NCI-H2107 (cell line): ENCODE measurements around the gene ZCWPW2.

ENCODE experiments used
- DNase-seq: peaks from one replicate; lab custom pipeline; 2025; lab: John Stamatoyannopoulos, UW

Gene ZCWPW2, protein sequence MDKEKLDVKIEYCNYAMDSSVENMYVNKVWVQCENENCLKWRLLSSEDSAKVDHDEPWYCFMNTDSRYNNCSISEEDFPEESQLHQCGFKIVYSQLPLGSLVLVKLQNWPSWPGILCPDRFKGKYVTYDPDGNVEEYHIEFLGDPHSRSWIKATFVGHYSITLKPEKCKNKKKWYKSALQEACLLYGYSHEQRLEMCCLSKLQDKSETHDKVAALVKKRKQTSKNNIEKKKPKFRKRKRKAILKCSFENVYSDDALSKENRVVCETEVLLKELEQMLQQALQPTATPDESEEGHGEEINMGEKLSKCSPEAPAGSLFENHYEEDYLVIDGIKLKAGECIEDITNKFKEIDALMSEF

DNA sequence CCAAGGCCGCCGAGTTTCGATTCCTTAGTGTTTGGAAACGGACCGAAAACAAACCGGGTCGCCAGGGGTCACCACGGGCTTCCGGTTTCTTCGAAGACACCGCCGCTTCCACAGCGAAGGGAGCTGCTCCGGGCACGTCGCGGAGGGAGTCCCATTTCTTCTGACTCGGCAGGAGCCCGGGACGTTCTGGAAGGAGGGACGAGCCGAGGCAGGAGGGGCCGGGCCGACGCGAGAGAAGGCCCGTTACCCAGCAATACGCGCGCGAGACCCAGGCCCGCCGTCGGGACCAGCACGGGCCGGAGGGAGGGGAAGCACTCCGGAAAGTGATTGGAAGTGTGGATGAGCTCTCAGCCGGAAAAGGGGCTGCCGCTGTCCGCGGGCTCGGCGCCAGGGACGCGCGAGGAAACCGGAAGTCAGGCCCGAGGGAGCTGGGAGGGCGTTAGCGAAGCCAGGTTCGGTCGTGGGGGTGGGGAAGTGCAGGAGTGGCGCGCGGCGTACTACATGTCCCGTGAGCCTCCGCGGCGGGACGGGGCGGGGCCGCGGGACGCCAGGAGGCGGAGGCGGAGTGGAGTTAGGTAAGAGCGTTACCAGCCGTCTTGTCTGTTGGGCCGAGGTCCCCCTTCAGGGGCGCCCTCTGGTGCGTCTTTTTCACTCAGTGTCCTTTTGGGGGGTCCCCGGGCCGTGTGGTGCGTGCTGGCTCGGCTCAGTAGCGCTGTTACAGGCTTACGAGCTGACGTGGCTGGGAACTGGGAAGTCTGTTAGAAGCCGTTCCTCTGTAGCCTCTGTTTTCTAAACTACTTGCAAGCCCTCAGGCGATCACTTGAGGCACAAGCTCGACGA, at the start of gene ZCWPW2, which contains the start of gene AZI2:
TSS of gene ZCWPW2 (plus strand) at position 93 of the 840 bp plus-strand sequence. CDS start 64,348 bp downstream, outside the sequence.
TSS of gene AZI2 (minus strand) at position 196 of the 840 bp plus-strand sequence. CDS start 8,207 bp downstream, outside the sequence.
- DNase-seq = peak; percentile 18

DNA sequence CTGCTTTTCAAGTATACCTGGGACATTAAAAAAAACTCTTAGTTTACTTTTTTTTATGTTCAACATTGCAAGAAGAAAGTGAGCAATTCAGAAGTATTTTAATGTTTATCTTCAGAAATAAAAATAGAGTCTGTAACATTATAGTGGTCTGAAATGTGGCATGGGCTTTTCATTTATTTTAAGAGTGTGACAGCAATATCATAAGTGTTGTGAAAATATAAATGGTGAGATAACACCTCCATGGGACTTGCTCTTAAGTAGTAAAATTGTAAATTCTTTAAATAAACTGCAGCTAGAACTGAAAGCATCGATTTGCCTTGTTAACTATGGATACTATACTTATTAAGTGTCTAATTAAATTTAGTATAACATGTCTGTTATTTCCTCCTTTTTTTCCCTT, 48.8 kb upstream of the ZCWPW2 start:
- no peak for DNase-seq

DNA sequence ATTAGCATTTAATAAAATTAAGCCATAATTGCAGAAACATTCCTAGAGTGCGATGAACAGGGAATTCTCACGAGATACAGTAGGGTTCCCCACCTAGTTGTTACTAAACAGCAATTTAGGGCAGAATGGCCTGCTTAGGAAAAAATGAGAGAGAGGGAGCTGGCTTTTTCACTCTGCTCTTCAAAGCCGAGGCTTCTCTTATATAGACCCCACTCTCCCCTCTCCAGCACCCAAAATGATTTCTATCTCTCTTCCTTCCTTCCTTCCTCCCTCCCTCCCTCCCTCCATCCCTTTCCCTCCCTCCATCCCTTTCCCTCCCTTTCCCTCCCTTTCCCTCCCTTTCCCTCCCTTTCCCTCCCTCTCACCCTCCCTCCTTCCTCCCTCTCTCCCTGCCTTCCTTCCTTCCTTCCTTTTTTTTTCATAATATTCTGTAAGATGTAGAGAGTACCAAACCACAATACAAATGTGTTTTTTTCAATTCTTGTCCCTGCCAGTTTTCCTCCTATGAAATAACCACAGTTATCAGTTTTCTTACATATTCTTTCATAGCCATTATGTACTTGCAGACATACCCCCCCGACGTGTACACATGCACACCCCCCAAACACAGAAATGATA, 48.1 kb upstream of the ZCWPW2 start:
- no peak for DNase-seq

DNA sequence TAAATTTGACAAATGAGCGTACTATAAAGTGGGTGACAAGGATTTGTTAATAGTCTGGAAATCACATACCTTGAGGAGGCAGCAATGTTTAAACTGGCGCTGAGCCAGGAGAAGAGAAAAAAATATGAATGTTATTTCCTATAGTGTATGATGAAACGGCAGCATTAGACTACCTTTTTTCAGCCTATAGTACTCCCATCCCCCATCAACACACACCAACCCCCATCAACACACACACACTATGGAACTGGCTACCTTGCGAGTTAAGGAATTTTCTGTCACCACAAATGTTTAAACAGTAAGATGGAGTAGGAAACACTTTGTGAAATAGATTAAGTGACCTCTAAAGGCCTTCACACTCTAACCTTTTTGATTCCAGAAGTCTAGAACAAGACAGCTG, 46.8 kb upstream of the ZCWPW2 start:
- DNase-seq = no peak

DNA sequence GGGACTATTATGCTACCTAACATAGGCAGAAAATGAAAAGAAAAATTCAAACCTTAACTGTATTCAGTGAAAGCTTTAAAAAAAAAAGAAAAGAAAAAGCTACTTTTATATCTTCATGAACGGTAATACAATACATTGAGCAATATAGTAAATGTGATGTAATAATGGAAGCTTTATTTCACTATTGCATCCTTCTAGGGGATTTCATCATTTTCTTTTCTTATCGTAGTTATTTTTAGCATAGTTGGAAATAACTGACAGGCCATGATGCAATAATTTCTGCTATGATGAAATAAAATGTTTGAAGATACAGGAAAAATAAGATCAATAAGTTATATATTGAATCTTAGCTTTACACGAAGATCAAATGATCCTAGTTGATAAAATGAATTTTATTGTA, 40.3 kb upstream of the ZCWPW2 start:
- DNase-seq = no peak

DNA sequence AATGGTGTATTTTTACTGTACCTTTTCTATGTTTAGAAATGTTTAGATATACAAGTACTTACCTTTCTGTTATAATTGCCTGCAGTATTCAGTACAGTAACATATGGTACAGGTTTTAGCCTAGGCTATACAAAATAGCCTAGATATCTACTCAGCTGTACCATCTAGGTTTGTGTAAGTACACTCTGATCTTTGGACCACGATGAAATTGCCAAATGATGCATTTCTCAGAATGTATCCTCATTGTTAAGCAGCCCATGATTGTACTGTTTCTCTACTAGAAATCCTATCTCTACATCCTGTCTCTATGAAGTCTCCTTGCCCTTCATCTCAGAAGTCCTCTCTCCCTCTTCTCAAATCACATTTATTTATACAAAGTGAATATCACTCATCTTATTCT, 32.8 kb upstream of the ZCWPW2 start:
- no peak for DNase-seq

DNA sequence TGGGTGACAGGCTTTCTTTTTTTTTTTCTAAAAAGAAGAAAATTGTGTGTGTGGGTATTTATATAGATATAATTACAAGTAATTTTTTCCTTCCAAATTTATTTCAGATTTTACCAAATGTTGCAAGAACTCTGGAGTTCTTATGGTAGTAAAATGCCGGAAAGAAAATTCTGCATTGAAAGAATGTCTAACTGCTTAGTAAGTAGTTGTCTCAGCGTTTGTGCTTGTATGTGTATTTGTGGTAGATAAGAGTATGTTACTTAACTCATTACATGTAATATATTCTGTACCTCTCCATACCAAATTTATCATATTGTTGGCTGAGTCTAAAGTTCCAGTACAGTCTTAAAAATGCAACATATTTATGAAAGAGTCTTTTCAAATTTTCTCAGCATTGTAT, 32.3 kb upstream of the ZCWPW2 start:
- DNase-seq = no peak

DNA sequence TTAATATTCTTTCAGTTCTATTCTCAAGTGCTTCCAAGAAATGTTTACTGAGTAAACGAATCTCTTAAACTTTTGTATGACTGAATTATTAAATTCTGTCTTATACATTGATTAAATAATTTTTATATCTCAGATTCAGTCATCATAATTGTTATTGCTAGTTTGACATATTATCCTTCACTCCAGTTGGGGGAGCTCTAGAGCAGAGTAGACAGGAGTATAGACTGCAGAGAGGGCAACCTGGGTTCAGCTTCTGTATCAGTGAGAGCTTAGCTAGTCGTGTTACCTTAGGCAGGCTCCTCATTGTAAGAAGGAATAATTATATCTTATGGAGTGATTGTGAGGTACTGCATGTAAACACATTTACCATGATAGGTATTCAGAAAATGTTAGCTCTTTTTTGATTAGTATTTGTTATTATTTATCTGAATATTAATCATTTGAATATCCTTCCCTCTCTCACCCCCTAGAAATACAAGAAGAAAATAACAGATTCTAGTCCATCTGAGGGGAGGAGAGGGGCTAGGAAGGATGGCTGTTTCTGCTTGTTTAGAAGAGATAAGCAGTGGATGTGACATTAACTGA, 31.0 kb upstream of the ZCWPW2 start:
- DNase-seq = no peak

DNA sequence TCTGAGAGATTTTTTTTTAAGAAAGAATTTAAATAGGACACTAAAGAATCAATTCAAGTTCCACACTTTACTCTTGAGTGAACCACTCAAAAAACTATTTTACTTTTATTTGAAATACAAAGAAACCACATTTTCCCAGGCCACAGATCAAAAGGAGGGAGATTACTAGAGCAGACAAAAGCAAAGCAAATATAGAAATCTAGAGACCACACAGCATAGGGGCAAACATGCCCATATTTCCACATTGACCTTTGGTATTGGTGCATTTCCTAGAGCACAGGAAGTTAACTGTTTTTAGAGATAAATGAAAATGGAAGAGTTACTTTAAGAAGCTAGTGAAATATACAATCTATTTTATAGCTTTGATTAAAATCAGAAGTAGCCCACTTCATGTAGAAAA, 27.5 kb upstream of the ZCWPW2 start:
- DNase-seq = no peak

DNA sequence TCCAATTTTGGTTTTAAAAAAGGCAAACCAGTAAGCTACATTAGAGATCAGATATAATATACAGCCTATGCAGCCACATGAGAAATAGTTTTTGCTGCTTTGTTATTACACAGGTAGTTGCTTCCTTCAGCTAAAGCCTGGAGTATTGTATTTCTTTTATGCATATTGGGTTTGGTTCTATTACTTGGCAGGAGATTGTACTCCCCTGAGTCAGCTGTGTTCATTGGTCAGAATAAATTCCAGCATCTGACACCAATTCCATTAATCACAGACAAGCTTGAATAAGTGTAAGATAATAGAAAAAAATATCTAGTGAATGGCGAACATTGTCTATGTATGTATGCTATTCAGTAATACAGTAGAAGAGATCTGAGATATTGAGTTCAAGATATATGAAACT, 26.1 kb upstream of the ZCWPW2 start:
- no peak for DNase-seq

DNA sequence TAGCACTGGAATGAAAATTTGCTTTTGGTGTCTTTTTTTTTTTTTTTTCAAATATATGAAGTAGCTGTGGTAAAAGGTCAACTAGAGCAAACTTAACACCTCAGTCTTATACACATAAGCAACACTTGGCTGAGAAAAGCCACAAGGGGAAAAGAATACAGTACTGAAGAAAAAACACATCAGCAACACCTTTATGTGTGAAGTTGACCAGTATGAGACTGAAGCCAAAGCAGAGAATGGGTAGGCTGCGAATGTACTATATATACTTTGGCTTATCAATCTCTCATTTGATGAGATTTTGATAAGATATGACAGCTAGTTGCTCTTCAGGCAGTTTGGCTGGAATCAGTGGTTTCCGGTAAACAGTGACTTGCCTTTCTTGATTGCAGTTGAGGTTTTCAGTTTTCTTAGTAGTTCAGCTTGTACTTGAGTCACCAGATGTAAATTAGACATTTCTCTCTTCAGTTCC, 22.0 kb upstream of the ZCWPW2 start:
- DNase-seq = no peak

DNA sequence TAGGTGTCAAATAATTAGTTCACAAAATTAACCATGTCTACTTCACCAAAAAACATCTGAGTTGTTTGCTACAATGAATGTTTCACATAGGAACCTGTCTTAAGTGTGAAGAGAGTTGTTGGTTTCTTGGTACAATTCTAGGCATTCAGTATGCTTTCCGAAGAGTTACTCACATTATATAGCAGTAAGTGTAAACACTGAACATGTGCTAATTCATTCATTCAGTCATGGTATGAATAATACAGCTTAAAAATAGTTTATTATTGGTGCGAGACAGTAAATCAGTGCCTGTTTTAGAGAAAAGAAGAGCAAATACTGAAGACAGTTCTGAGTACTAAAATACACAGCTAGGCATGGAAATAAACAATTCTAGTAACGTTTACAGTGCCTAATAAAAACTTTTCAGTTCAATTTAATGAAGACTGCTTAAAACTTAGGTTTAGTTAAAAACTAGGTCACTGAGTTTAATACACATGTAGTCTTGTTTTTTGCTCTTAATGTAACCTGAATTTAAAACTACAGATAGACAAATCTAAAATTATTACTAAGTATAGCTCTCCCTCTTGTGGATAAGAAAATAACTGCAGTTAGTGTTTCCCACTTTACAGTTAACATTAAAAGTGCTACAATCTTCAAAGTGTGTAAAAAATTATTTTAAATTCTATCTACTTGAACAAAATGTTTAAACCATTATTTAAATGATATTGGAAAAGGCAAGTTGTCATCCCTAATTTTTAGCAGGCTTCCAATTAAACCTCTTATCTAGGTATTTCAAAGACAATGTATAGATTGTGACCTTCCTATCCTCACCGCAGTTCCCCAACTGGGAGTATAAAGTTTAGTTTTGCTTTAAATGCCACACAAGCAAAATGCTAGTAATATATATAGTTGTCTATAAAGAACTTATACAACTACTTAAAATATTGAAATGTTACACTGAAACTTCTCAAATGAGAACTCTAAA, 20.1 kb upstream of the ZCWPW2 start:
- no peak for DNase-seq

DNA sequence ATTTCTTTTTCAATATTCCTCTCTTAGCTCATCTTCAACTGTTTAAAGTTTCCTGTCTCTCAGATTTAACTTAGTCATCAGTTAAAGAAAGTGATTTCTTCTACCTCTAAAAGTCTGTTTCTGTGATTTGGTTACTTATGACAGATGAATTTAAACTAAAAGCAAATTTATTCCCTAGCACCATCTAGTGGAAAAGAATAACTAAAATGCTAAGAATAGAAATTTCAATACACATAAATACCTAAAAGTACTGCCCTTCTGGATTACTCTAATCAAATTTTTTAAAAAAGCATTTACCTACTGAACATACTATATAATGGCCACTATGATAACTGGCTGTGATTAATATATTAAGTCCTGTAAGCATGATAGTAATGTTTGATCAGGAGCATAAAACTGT, 14.0 kb upstream of the ZCWPW2 start:
- DNase-seq = no peak

DNA sequence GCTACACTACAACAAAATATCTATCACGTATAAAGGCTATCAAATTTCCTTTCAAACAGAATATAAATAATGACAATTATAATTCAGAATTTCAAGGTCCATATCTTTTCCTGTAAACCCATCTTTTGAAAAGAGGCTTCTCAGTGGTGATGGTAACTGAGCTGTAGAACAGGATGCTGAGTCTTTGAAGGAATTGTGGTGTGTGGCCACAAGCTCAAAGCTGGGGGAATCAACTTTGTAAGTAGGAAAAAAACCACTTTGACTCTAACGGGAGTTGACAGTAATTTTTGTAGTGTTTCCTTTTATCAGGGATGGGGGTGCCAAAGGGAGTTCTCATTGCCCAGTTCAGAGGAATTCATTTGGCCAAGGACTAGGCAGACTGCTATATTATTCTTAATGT, 13.3 kb upstream of the ZCWPW2 start:
- no peak for DNase-seq

DNA sequence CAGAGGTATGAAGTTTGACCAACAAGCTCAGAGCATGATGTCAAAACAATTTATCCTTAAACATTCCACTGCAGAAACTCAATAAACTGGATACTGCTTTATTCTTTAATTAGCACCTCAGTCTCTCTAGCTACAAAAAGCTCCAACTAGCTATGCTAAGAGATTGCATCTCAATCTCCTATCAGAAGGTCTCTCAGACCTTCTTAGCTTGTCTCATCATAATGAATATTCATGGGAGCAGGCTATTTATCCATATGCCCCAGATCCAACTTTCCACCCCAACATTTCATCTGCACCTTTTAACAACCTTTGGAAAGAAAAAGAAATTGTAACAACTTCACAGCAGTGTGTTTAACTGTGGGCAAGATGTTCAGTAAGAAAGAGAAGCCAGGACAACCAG, 11.3 kb upstream of the ZCWPW2 start:
- no peak for DNase-seq

DNA sequence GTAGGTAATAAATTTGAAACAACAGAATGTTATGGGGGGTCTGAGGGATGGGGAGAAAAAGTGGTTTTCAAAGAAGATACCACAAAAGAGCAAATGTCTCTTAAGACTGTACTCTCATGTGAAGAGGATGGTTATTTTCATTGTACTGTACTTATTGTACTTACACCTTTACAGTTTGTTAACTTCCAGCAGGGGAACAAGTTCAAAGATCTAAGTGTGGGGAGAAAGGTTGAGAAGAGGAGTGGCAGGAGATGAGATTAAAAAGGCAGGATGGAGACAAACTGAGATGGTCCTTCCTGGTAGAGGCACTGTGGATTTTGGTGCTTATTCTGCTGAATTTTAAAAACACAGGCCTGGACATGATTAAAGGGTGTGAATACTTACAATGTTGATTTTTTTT, 5.4 kb upstream of the ZCWPW2 start:
- no peak for DNase-seq

DNA sequence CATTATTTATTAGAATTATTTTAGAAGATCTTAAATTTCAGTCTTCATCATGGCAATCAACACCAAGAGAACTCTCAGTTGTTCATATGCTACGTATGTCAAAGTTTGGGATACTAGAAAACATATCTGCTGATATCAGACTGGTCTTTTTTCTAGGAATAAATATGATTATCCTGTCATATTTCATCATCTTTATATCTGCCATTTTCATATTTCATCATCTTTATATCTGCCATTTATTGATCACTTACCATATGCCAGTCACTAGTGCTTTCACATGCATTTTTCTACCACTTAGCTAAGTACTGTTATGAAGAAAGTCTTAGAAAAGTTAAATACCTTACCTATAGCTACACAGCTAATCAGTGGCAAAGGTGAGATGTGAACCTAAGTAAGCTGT, 2.8 kb upstream of the ZCWPW2 start:
- no peak for DNase-seq

DNA sequence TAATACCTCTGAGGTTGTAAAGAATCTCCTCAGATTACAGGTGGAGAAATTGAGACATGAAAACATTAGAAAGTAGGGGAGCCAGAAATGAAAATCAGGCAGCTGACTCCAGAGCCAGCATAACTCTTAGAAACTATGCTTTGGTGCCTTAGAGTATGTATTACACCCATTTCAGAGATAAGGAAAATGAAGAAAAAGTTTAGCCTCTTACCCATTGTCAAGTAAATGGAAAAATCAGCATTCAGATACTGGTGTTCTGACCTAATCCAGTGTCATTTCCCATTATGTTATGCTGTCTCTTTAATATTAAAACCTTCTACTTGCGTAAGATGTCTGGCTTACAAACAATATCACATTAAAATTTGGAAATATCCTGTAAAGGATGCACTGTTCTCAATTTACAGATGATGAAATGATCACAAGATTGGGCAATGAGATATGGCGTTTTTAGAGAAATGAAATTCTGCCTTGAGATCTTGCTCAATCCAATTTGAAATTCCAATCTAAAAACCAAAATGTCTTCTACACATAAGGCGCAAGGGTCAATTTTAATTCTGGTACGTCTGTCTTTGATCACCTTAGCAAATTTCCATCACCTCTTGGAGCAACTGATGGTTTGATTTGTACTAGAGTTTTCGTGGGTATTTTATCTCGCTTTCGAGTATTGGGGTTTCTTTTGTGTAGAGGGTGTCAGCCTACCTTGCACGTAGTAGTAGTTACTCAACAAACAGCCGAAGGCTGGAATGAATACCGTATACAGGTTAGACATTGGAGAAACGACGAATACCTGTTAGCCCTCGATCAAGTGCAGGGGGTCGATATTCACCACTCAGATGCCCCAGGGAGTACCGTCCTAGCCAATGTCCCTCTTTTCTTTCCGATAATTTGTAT, 902 bp upstream of the ZCWPW2 start:
- no peak for DNase-seq

DNA sequence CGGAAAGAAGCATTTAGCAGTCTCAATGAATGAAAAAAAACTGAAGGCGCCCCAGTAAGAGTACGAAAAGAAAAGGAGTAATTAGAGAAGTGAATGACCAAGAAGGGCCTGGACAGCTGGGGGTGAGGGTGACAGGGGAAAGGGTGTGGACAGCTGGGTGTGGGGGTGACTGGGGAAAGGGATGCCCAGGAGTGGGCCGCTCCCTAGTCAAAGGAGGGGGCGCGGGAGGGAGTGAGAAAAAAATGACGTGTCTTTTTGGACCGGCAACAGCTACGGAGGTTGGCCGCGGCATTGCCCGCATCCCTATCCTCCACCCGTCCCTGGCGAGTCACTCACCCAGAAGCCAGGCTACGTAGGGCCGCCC, 274 bp upstream of the ZCWPW2 start:
- no peak for DNase-seq

DNA sequence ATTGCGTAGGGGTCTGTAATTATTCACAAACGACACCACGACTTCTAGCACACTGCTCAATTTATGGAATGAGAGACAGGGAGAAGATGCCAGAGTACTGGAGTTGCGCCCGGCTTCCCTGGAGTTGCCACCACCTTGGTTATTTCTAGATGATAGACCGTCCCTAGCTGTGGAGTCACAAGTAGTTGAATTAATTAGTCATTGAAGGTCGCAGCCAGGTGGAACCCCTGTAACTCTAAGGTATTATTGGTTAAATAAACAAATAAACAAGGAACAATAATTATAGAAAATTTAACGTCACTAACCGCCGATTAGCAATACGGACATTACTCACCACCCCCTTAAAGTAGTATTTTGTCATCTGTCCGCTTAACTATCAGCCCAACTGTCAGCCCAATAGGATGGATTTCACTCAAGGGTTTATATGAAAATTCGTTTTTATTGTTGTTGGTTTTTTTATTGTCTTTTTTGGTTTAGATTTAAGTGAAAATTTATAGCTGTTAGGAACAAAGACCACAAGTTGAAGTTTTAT, 1.0 kb downstream of the ZCWPW2 start:
- no peak for DNase-seq
